Progenitor cell of endocrine pancreas (in vitro differentiated cells): ENCODE results near the gene UPK3A. TPM values are rescaled to one million over a fixed set of nuclear protein-coding genes. Genes with fewer than 3 reads are reported as not detected.

Experiments
- DNase-seq: peaks from one replicate; pipeline ENCODE4 v3.0.0; 2021; ENCODE audit warnings: low spot score; ENCODE audit not compliant: unreplicated experiment
- H3K27ac Mint-ChIP-seq: 2 replicates; pipeline ENCODE4 v1.8.0; 2021; ENCODE audit warnings: mild to moderate bottlenecking, moderate library complexity, mixed read lengths
- H3K27me3 Mint-ChIP-seq: 2 replicates; pipeline ENCODE4 v1.8.0; 2021; ENCODE audit warnings: mixed read lengths
- H3K36me3 Mint-ChIP-seq: 2 replicates; pipeline ENCODE4 v1.8.0; 2022; ENCODE audit warnings: mixed read lengths; ENCODE audit not compliant: insufficient read depth
- H3K4me1 Mint-ChIP-seq: 2 replicates; pipeline ENCODE4 v1.8.0; 2021; ENCODE audit warnings: low read depth, mixed read lengths
- H3K4me3 Mint-ChIP-seq: 2 replicates; pipeline ENCODE4 v1.8.0; 2021; ENCODE audit warnings: low read depth, mild to moderate bottlenecking, moderate library complexity, mixed read lengths
- H3K9me3 Mint-ChIP-seq: 2 replicates; pipeline ENCODE4 v1.8.0; 2021; ENCODE audit warnings: low read depth, mixed read lengths
- total RNA-seq: library from RNA; stranded (reverse); gene quantifications from 2 replicates; pipeline ENCODE4 v1.2.1, GENCODE V29; 2021
- TF ChIP-seq, protein P1 (sequence below): fragments of 200-600 bp; sonication (generic); IDR thresholded peaks from one replicate; pipeline ENCODE4 v1.5.0; 2021; ENCODE audit warnings: antibody characterized with exemption, mild to moderate bottlenecking; ENCODE audit not compliant: unreplicated experiment

UPK3A gene
- total RNA-seq, 1 donor from 2014 or later = 0.57 TPM

- TF ChIP-seq, protein P1, sequence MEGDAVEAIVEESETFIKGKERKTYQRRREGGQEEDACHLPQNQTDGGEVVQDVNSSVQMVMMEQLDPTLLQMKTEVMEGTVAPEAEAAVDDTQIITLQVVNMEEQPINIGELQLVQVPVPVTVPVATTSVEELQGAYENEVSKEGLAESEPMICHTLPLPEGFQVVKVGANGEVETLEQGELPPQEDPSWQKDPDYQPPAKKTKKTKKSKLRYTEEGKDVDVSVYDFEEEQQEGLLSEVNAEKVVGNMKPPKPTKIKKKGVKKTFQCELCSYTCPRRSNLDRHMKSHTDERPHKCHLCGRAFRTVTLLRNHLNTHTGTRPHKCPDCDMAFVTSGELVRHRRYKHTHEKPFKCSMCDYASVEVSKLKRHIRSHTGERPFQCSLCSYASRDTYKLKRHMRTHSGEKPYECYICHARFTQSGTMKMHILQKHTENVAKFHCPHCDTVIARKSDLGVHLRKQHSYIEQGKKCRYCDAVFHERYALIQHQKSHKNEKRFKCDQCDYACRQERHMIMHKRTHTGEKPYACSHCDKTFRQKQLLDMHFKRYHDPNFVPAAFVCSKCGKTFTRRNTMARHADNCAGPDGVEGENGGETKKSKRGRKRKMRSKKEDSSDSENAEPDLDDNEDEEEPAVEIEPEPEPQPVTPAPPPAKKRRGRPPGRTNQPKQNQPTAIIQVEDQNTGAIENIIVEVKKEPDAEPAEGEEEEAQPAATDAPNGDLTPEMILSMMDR = no peak
- H3K4me3 Mint-ChIP-seq = peak overlapping the region; percentile 10
- H3K27ac Mint-ChIP-seq = no peak overlapping the region
- H3K27me3 Mint-ChIP-seq = peaks cover 5% of the 10 kb centered on the region
- DNase-seq = no peak
- H3K4me1 Mint-ChIP-seq = peaks cover 42% of the 10 kb centered on the region
- H3K9me3 Mint-ChIP-seq = no peaks in the 10 kb centered on the region
- no peaks in the 10 kb centered on the region for H3K36me3 Mint-ChIP-seq
These were observed 29.4 kb downstream of the UPK3A start for GRCh38 chr22:45314054-45314721.

GRCh38 chr22:45314786-45315185, 30.0 kb downstream of the UPK3A start:
- H3K27me3 Mint-ChIP-seq = peaks cover 5% of the 10 kb centered on the region
- peaks cover 39% of the 10 kb centered on the region for H3K4me1 Mint-ChIP-seq
- no peaks in the 10 kb centered on the region for H3K36me3 Mint-ChIP-seq
- TF ChIP-seq, protein P1 = no peak
- no peak overlapping the region for H3K4me3 Mint-ChIP-seq
- no peak overlapping the region for H3K27ac Mint-ChIP-seq
- H3K9me3 Mint-ChIP-seq = no peaks in the 10 kb centered on the region
- no peak for DNase-seq

- no peaks in the 10 kb centered on the region for H3K9me3 Mint-ChIP-seq
- peak overlapping the region; percentile 31 for H3K27ac Mint-ChIP-seq
- no peak for DNase-seq
- H3K27me3 Mint-ChIP-seq = no peaks in the 10 kb centered on the region
- TF ChIP-seq, protein P1 = no peak
- peaks cover 26% of the 10 kb centered on the region for H3K4me1 Mint-ChIP-seq
- peaks cover 1% of the 10 kb centered on the region for H3K36me3 Mint-ChIP-seq
- no peak overlapping the region for H3K4me3 Mint-ChIP-seq
These were observed 32.2 kb downstream of the UPK3A start for GRCh38 chr22:45316796-45317526.

GRCh38 chr22:45317551-45318167, 32.9 kb downstream of the UPK3A start:
- Mint-ChIP-seq H3K4me3 (no peak overlapping the region), H3K27me3 (no peaks in the 10 kb centered on the region), H3K36me3 (peaks cover 1% of the 10 kb centered on the region), H3K4me1 (peaks cover 26% of the 10 kb centered on the region), H3K27ac (no peak overlapping the region), H3K9me3 (no peaks in the 10 kb centered on the region)
- no peak for DNase-seq
- TF ChIP-seq, protein P1 = no peak

- peaks cover 1% of the 10 kb centered on the region for H3K36me3 Mint-ChIP-seq
- no peaks in the 10 kb centered on the region for H3K27me3 Mint-ChIP-seq
- DNase-seq = no peak
- H3K4me3 Mint-ChIP-seq = no peak overlapping the region
- peaks cover 24% of the 10 kb centered on the region for H3K4me1 Mint-ChIP-seq
- H3K27ac Mint-ChIP-seq = no peak overlapping the region
- no peaks in the 10 kb centered on the region for H3K9me3 Mint-ChIP-seq
- TF ChIP-seq, protein P1 = no peak
These were observed 33.4 kb downstream of the UPK3A start for GRCh38 chr22:45318168-45318557.
